Endothelial cell of umbilical vein (primary cell): ENCODE data around the gene NDUFAF7. TPM values are rescaled to one million over a fixed set of nuclear protein-coding genes. Genes with fewer than 3 reads are reported as not detected.

Experiments used
- BruUV-seq: library from RNA; stranded (reverse); fragments of 400-500 nt; replicated peaks from 2 replicates; lab custom pipeline; 2021; lab: Mats Ljungman, UMichigan
- CTCF ChIA-PET: fragments of 300-600, 350-600 bp; sonication (Branson Sonifier 250); formaldehyde crosslinking; loops from one replicate; lab custom pipeline; 2021; ENCODE audit warnings: antibody characterized with exemption, inconsistent platforms; lab: Charles Lee
- POLR2A ChIA-PET: fragments of 300-600, 350-600 bp; sonication (Branson Sonifier 250); formaldehyde crosslinking; loops from one replicate; lab custom pipeline; 2021; ENCODE audit warnings: antibody characterized with exemption, inconsistent platforms; lab: Charles Lee
- DNase-seq: peaks from one replicate; pipeline ENCODE4 v3.0.0-alpha.2; 2011; ENCODE audit warnings: low read depth, low spot score
- FAIRE-seq: peaks from 2 replicates; lab custom pipeline; 2011; peaks lifted over from hg19 to GRCh38; lab: Jason Lieb, UNC
- H2AFZ ChIP-seq: 2 replicates; pipeline ENCODE4 v1.6.0; 2012; ENCODE audit warnings: low read depth, low read length, control low read depth, inconsistent platforms
- H3K27ac ChIP-seq: 2 replicates; pipeline ENCODE4 v1.5.1; 2011; ENCODE audit warnings: low read depth, mild to moderate bottlenecking, control low read depth, low read length, moderate library complexity; ENCODE audit not compliant: insufficient read depth
- H3K27me3 ChIP-seq, 2 experiments: 2 replicates each; pipeline versions ENCODE4 v1.6.0 to v1.6.1; 2011; ENCODE audit warnings: low read length in 2 of 2, mixed read lengths in 1 of 2; ENCODE audit not compliant: control insufficient read depth in 2 of 2, insufficient read depth in 2 of 2
- H3K36me3 ChIP-seq, 2 experiments: 2 replicates in 1 of 2; 3 replicates in 1 of 2; pipeline ENCODE4 v1.5.1; 2011; ENCODE audit warnings: low read length in 2 of 2, mild to moderate bottlenecking in 1 of 2, moderate library complexity in 1 of 2; ENCODE audit not compliant: control insufficient read depth in 2 of 2, insufficient read depth in 2 of 2; ENCODE audit errors: extremely low read depth in 1 of 2
- H3K4me1 ChIP-seq: 3 replicates; pipeline ENCODE4 v1.5.1; 2011; ENCODE audit warnings: mild to moderate bottlenecking, low read length; ENCODE audit not compliant: control insufficient read depth, insufficient read depth; ENCODE audit errors: extremely low read depth
- H3K4me2 ChIP-seq: 2 replicates; pipeline ENCODE4 v1.6.1; 2011; ENCODE audit warnings: low read length, control low read depth, mixed read lengths; ENCODE audit not compliant: insufficient read depth
- H3K4me3 ChIP-seq, 3 experiments: fragments of 200-600 bp in 1 of 3; sonication (generic), shearing (Covaris generic) in 1 of 3; replicated peaks in 1 of 3; 2 replicates each; pipeline ENCODE4 v1.5.1; 2011 to 2016; ENCODE audit warnings: control low read depth in 3 of 3, low read length in 3 of 3, mild to moderate bottlenecking in 2 of 3, inconsistent platforms in 1 of 3, low read depth in 1 of 3, moderate library complexity in 1 of 3; ENCODE audit not compliant: insufficient read depth in 1 of 3
- H3K79me2 ChIP-seq: 2 replicates; pipeline ENCODE4 v1.6.0; 2012; ENCODE audit warnings: low read length, inconsistent platforms; ENCODE audit not compliant: control insufficient read depth, insufficient read depth
- H3K9ac ChIP-seq: replicated peaks from 2 replicates; pipeline ENCODE3; 2011; ENCODE audit warnings: low read length, control low read depth; ENCODE audit not compliant: insufficient read depth; ENCODE audit errors: extremely low read depth
- H3K9me1 ChIP-seq: replicated peaks from 3 replicates; pipeline ENCODE4 v1.6.0; 2011; ENCODE audit warnings: mild to moderate bottlenecking, low read length; ENCODE audit not compliant: control insufficient read depth, insufficient read depth; ENCODE audit errors: extremely low read depth
- H3K9me3 ChIP-seq: replicated peaks from 2 replicates; pipeline ENCODE4 v1.5.1; 2012; ENCODE audit warnings: low read length, inconsistent platforms; ENCODE audit not compliant: control insufficient read depth, insufficient read depth
- H4K20me1 ChIP-seq: replicated peaks from 2 replicates; pipeline ENCODE3; 2011; ENCODE audit warnings: mild to moderate bottlenecking, low read length; ENCODE audit not compliant: control insufficient read depth, insufficient read depth; ENCODE audit errors: extremely low read depth
- CTCF ChIP-seq, 2 donors: IDR thresholded peaks; 1 replicate in 1 of 2; 2 replicates in 1 of 2; pipeline ENCODE4 v1.5.1; 2011; ENCODE audit warnings: low read length in 2 of 2, mild to moderate bottlenecking in 2 of 2, moderate library complexity in 2 of 2, control low read depth in 1 of 2, inconsistent platforms in 1 of 2, low read depth in 1 of 2; ENCODE audit not compliant: insufficient read depth in 1 of 2; ENCODE audit errors: extremely low read depth in 1 of 2
- EZH2 ChIP-seq: IDR thresholded peaks from 2 replicates; pipeline ENCODE4 v1.6.1; 2012; ENCODE audit warnings: borderline replicate concordance, low read depth, mild to moderate bottlenecking, moderate library complexity, low read length, inconsistent platforms; ENCODE audit not compliant: severe bottlenecking
- FOS ChIP-seq: IDR thresholded peaks from 2 replicates; pipeline ENCODE4 v1.6.1; 2011; ENCODE audit warnings: mild to moderate bottlenecking, low read length, moderate library complexity, borderline replicate concordance; ENCODE audit not compliant: insufficient read depth
- GATA2 ChIP-seq: IDR thresholded peaks from 2 replicates; pipeline ENCODE4 v1.7.0; 2011; ENCODE audit warnings: low read depth, mild to moderate bottlenecking, moderate library complexity, mixed read lengths, low read length; ENCODE audit not compliant: insufficient read length, insufficient read depth
- JUN ChIP-seq: IDR thresholded peaks from 2 replicates; pipeline ENCODE4 v1.6.1; 2011; ENCODE audit warnings: borderline replicate concordance, low read depth; ENCODE audit not compliant: insufficient read length, insufficient read depth
- MAX ChIP-seq: IDR thresholded peaks from 2 replicates; pipeline ENCODE4 v1.6.1; 2011; ENCODE audit not compliant: insufficient read depth, insufficient read length
- MYC ChIP-seq: IDR thresholded peaks from one replicate; pipeline ENCODE4 v1.6.1; 2011; ENCODE audit warnings: mild to moderate bottlenecking, low read depth, low read length
- POLR2A ChIP-seq: IDR thresholded peaks from 2 replicates; pipeline ENCODE4 v1.6.1; 2012; ENCODE audit warnings: low read depth, mild to moderate bottlenecking, control low read depth, low read length
- POLR2AphosphoS5 ChIP-seq: IDR thresholded peaks from 2 replicates; pipeline ENCODE4 v1.6.1; 2012; ENCODE audit warnings: low read depth, mild to moderate bottlenecking, control low read depth, low read length, moderate library complexity; ENCODE audit not compliant: insufficient read depth
- dilution Hi-C: fragments of 300-500 bp; cut with MboI; formaldehyde crosslinking; loops from one replicate; pipeline ENCODE4 v1.15.0; 2019; ENCODE audit warnings: low sequenced_read_pairs; ENCODE audit not compliant: extremely low pct_ligation_motif_present
- intact Hi-C: fragments of 100-400 bp; cut with micrococcal nuclease; formaldehyde crosslinking; loops from one replicate; pipeline ENCODE4 v1.10.0; 2022
- polyA plus RNA-seq, 4 experiments: library from polyadenylated mRNA; depleted of rRNA in 3 of 4; stranded (reverse) in 3 of 4; unstranded in 1 of 4; fragments of >200 nt; gene quantifications; 2 replicates each; pipeline versions ENCODE4 v1.2.1 to v1.2.3, GENCODE V29; 2011 to 2012; ENCODE audit warnings: missing spikeins in 1 of 4
- total RNA-seq: library from RNA; stranded (reverse); gene quantifications from 2 replicates; pipeline ENCODE4 v1.2.3, GENCODE V29; 2021

The NDUFAF7 gene
- total and polyA plus RNA-seq, 2 donors (not counting 3 experiments of a cell fraction or from before 2014, with no cell fraction given), result 11.6 to 23.4 TPM

DNA sequence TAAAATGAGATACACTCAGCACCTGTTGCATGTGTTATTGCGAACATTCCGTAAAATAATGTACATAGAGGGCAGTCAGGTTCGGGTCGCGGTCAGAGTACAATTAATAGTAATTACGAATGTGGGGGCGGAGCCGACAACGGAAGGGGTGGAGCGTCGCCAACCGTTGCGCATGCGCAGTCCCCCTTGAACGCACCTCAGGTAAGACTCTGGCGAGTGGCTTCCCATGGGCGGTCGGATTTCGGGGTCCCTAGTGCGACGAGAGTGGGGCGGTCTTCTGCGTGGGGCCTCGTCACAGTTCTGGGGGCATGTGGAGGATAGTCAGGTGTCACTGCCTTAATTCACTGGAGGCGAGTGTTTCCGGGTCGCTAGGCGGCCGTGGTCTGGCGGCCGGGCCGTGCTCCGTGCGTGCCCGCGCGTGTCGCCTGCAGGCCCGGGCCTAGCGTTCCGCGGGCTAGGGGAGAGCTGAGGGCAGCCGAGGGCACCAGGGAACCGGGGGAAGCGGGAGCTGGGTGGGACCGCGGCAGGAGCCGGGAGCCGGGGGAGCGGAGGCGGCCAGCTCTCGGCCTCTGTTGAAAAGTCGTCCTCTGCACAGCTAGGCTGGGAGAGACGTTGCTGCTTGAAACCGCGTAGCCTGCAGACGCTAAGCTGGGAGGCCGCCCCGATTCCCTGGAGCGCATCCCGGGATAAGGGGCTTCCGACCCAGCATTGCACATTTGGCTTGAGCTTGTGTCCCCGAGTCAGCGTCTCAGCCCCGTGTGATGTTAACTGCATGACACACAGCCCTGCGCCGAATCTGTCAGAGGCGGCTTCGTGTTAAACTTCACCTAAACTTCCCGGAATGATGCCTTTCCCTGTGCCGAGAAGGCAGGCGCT lies 34.9 kb upstream of the NDUFAF7 start, which contains the start of gene CEBPZOS:
CEBPZOS (plus strand) TSS at position 177 of the 876 bp plus-strand sequence. CDS start 3,209 bp downstream, outside the sequence.
- dilution Hi-C loops (no loop called here), intact Hi-C loops (loop anchor here (1.0 to 5.0 kb wide), 3 partner anchors 14 to 40 kb away; partner anchors contain the start of genes CEBPZ, EIF2AK2 and NDUFAF7)
- Histone ChIP-seq H3K4me3 (peak within 1 kb of the TSS; percentile 45 to 71 (median 50)), H3K4me1 (peaks cover 6% of the 10 kb centered on the region), H3K79me2 (peaks cover 26% of the 10 kb centered on the region), H4K20me1 (no peaks in the 10 kb centered on the region), H3K27me3 (no peaks in the 10 kb centered on the region), H3K4me2 (peak within 1 kb of the TSS; percentile 91), H3K9me3 (no peaks in the 10 kb centered on the region), H3K9me1 (no peaks in the 10 kb centered on the region), H3K27ac (peak within 1 kb of the TSS; percentile 56), H3K9ac (peak within 1 kb of the TSS; percentile 55), H3K36me3 (peaks cover 4 to 6% of the 10 kb centered on the region in 2 experiments), H2AFZ (peak within 1 kb of the TSS; percentile 91)
- FAIRE-seq, result peak; percentile 83
- BruUV-seq, result no TSS peak
- CTCF ChIA-PET, result interaction anchor here (0.9 to 1.2 kb wide), 4 partner anchors 15 to 681 kb away, joined by 3 to 14 read pairs (median 4); no protein-coding TSS in a partner anchor
- POLR2A ChIA-PET, result no interaction called here
- TF ChIP-seq POLR2A (peak; percentile 56), MAX (no peak), POLR2AphosphoS5 (peak; percentile 59)
- peak; percentile 89 for DNase-seq

GRCh38 chr2:37198681-37199065 lies 32.8 kb upstream of the NDUFAF7 start:
- dilution Hi-C loops, result no loop called here
- no TSS peak for BruUV-seq
- no peaks in the 10 kb centered on the region for H3K27me3 ChIP-seq
- H3K4me3 ChIP-seq, result no peak overlapping the region
- FAIRE-seq (no peak), DNase-seq (no peak)
- POLR2A ChIA-PET, result no interaction called here
- peaks cover 7% of the 10 kb centered on the region in 2 experiments for H3K36me3 ChIP-seq
- no peak overlapping the region for H3K27ac ChIP-seq
- no peak overlapping the region for H2AFZ ChIP-seq
- no peak overlapping the region for H3K4me2 ChIP-seq
- peaks cover 26% of the 10 kb centered on the region for H3K79me2 ChIP-seq
- H3K9ac ChIP-seq, result no peak overlapping the region
- no peaks in the 10 kb centered on the region for H3K9me1 ChIP-seq
- no peak for TF ChIP-seq GATA2
- no peak for TF ChIP-seq EZH2
- no peak for TF ChIP-seq POLR2A
- TF ChIP-seq FOS, result no peak
- TF ChIP-seq JUN, result no peak
- TF ChIP-seq MYC, result no peak
- no peak for TF ChIP-seq CTCF (IDR thresholded peaks at IDR 0.05; ENCODE audit: extremely low read depth in 1 of 2, insufficient read depth in 1 of 2, low read depth in 1 of 2, low read length in 2 of 2)
- no peak for TF ChIP-seq MAX
- TF ChIP-seq POLR2AphosphoS5, result no peak
- no peaks in the 10 kb centered on the region for H3K9me3 ChIP-seq
- peaks cover 6% of the 10 kb centered on the region for H3K4me1 ChIP-seq
- intact Hi-C loops, result loop anchor here (5.0 kb wide), 1 partner anchor 34 kb away; the partner anchor contains the start of genes CEBPZ and NDUFAF7
- no peaks in the 10 kb centered on the region for H4K20me1 ChIP-seq
- CTCF ChIA-PET, result interaction anchor here (0.9 to 1.4 kb wide), 2 partner anchors 13 to 15 kb away, joined by 3 read pairs; no protein-coding TSS in a partner anchor
